H1 (cell line): ENCODE results near the gene NTRK2. TPM values are rescaled to one million over a fixed set of nuclear protein-coding genes. Genes with fewer than 3 reads are reported as not detected.

ENCODE experiments used
- EP300 ChIP-seq, 2 experiments: IDR thresholded peaks; 1 replicate in 1 of 2; 2 replicates in 1 of 2; pipeline ENCODE4 v1.6.1; 2011 to 2012; ENCODE audit warnings: low read depth in 2 of 2, low read length in 2 of 2, mild to moderate bottlenecking in 2 of 2, borderline replicate concordance in 1 of 2, inconsistent platforms in 1 of 2, moderate library complexity in 1 of 2
- POLR2AphosphoS5 ChIP-seq: IDR thresholded peaks from 2 replicates; pipeline ENCODE4 v1.6.1; 2011; ENCODE audit warnings: low read depth, low read length
- RNF2 ChIP-seq: fragments of 200-900, 300-1000 bp; sonication (generic); IDR thresholded peaks from 2 replicates; pipeline ENCODE4 v1.7.1; 2016; ENCODE audit warnings: borderline replicate concordance, low read depth, mild to moderate bottlenecking, antibody characterized with exemption, low read length; ENCODE audit not compliant: poor library complexity, severe bottlenecking; ENCODE audit errors: missing control alignments
- SAP30 ChIP-seq: fragments of 300-600 bp; sonication (generic); IDR thresholded peaks from 2 replicates; pipeline ENCODE4 v1.7.1; 2012; ENCODE audit warnings: low read length, moderate library complexity, mild to moderate bottlenecking, inconsistent platforms; ENCODE audit not compliant: insufficient read depth, insufficient replicate concordance
- SP2 ChIP-seq: IDR thresholded peaks from 2 replicates; pipeline ENCODE4 v1.6.1; 2012; ENCODE audit warnings: mild to moderate bottlenecking, low read length, inconsistent platforms
- TAF1 ChIP-seq: IDR thresholded peaks from 2 replicates; pipeline ENCODE4 v1.6.1; 2011; ENCODE audit warnings: mild to moderate bottlenecking, low read depth, low read length
- polyA plus RNA-seq, 7 experiments: library from polyadenylated mRNA; depleted of rRNA in 3 of 7; stranded (reverse) in 5 of 7; unstranded in 2 of 7; fragments of >200 nt in 5 of 7; fragments of 200-250 nt in 2 of 7; gene quantifications; 1 replicate in 5 of 7; 2 replicates in 1 of 7; 4 replicates in 1 of 7; pipeline versions ENCODE4 v1.2.1 to v1.2.3, GENCODE V29; 2011 to 2013; ENCODE audit warnings: missing spikeins in 2 of 7, mixed read lengths in 2 of 7
- total RNA-seq: library from RNA; stranded (reverse); fragmentation: NEBNext Ultra II Directional; extraction: Animal tissue kit (Norgen Biotek cat#: 25700); gene quantifications from 2 replicates; pipeline ENCODE4 v1.2.1, GENCODE V29; 2021
- TF ChIP-seq, protein P1 (sequence below): fragments of 300-600 bp; sonication (generic); IDR thresholded peaks from 2 replicates; pipeline ENCODE4 v1.7.1; 2012; ENCODE audit warnings: low read length, moderate library complexity, mild to moderate bottlenecking, inconsistent platforms; ENCODE audit not compliant: insufficient replicate concordance

The NTRK2 gene
- total and polyA plus RNA-seq, 2 of the 8 experiments (the other 6 are each of a cell fraction or from before 2014, with no cell fraction given) = 0.03 to 0.04 TPM

DNA sequence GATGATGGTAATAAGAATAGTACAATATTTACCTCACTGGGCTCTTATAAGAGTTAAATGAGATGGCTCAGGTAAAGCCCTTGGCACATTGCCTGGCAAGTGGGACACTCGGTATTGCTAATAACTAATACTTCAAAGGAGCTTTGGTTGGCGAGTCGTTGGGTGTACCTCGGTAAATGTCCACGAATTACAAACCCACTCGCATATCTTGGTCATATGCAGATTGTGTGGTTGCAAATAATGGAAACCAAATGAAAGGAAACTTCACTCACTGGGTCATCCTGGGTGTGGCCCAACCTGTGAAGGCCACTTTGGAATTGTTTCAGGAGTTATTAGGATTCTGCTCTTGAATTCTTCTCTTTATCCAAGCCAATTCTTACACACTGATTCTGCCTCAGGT lies 147.5 kb downstream of the NTRK2 start (continued):
- TF ChIP-seq, protein P1, sequence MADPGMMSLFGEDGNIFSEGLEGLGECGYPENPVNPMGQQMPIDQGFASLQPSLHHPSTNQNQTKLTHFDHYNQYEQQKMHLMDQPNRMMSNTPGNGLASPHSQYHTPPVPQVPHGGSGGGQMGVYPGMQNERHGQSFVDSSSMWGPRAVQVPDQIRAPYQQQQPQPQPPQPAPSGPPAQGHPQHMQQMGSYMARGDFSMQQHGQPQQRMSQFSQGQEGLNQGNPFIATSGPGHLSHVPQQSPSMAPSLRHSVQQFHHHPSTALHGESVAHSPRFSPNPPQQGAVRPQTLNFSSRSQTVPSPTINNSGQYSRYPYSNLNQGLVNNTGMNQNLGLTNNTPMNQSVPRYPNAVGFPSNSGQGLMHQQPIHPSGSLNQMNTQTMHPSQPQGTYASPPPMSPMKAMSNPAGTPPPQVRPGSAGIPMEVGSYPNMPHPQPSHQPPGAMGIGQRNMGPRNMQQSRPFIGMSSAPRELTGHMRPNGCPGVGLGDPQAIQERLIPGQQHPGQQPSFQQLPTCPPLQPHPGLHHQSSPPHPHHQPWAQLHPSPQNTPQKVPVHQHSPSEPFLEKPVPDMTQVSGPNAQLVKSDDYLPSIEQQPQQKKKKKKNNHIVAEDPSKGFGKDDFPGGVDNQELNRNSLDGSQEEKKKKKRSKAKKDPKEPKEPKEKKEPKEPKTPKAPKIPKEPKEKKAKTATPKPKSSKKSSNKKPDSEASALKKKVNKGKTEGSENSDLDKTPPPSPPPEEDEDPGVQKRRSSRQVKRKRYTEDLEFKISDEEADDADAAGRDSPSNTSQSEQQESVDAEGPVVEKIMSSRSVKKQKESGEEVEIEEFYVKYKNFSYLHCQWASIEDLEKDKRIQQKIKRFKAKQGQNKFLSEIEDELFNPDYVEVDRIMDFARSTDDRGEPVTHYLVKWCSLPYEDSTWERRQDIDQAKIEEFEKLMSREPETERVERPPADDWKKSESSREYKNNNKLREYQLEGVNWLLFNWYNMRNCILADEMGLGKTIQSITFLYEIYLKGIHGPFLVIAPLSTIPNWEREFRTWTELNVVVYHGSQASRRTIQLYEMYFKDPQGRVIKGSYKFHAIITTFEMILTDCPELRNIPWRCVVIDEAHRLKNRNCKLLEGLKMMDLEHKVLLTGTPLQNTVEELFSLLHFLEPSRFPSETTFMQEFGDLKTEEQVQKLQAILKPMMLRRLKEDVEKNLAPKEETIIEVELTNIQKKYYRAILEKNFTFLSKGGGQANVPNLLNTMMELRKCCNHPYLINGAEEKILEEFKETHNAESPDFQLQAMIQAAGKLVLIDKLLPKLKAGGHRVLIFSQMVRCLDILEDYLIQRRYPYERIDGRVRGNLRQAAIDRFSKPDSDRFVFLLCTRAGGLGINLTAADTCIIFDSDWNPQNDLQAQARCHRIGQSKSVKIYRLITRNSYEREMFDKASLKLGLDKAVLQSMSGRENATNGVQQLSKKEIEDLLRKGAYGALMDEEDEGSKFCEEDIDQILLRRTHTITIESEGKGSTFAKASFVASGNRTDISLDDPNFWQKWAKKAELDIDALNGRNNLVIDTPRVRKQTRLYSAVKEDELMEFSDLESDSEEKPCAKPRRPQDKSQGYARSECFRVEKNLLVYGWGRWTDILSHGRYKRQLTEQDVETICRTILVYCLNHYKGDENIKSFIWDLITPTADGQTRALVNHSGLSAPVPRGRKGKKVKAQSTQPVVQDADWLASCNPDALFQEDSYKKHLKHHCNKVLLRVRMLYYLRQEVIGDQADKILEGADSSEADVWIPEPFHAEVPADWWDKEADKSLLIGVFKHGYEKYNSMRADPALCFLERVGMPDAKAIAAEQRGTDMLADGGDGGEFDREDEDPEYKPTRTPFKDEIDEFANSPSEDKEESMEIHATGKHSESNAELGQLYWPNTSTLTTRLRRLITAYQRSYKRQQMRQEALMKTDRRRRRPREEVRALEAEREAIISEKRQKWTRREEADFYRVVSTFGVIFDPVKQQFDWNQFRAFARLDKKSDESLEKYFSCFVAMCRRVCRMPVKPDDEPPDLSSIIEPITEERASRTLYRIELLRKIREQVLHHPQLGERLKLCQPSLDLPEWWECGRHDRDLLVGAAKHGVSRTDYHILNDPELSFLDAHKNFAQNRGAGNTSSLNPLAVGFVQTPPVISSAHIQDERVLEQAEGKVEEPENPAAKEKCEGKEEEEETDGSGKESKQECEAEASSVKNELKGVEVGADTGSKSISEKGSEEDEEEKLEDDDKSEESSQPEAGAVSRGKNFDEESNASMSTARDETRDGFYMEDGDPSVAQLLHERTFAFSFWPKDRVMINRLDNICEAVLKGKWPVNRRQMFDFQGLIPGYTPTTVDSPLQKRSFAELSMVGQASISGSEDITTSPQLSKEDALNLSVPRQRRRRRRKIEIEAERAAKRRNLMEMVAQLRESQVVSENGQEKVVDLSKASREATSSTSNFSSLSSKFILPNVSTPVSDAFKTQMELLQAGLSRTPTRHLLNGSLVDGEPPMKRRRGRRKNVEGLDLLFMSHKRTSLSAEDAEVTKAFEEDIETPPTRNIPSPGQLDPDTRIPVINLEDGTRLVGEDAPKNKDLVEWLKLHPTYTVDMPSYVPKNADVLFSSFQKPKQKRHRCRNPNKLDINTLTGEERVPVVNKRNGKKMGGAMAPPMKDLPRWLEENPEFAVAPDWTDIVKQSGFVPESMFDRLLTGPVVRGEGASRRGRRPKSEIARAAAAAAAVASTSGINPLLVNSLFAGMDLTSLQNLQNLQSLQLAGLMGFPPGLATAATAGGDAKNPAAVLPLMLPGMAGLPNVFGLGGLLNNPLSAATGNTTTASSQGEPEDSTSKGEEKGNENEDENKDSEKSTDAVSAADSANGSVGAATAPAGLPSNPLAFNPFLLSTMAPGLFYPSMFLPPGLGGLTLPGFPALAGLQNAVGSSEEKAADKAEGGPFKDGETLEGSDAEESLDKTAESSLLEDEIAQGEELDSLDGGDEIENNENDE = no peak
- TF ChIP-seq SP2 (no peak), RNF2 (no peak), POLR2AphosphoS5 (no peak), EP300 (IDR thresholded peaks at IDR 0.05; ENCODE audit: borderline replicate concordance in 1 of 2, low read depth in 2 of 2, low read length in 2 of 2) (no peak), SAP30 (no peak), TAF1 (no peak)
